ENCODE data around the gene BAZ2B. TPM values are rescaled to one million over a fixed set of nuclear protein-coding genes. Genes with fewer than 3 reads are reported as not detected.
"Not testable (repeated sequence)": the region's sequence is repeated elsewhere in the genome, so short reads cannot be mapped to it uniquely, and the experiment has no call there.

BAZ2B gene
- polyA plus RNA-seq, 2 donors: 12.5 to 18.3 TPM

DNA sequence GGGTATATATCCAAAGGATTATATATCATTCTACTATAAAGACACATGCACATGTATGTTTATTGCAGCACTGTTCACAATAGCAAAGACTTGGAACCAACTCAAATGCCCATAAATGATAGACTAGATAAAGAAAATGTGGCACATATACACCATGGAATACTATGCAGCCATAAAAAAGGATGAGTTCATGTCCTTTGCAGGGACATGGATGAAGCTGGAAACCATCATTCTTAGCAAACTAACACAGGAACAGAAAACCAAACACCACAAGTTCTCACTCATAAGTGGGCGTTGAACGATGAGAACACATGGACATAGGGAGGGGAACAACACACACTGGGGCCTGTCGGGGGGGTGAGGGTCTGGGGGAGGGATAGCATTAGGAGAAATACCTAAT is 254.7 kb downstream of the BAZ2B start:
- not testable (repeated sequence) for H3K36me3 ChIP-seq (ENCODE audit: control insufficient read depth in 2 of 2, insufficient read depth in 2 of 2, low read length in 1 of 2); H3K27ac ChIP-seq (ENCODE audit: low read depth in 2 of 2, low read length in 1 of 2); H3K4me3 ChIP-seq (ENCODE audit: low read depth in 1 of 2, low read length in 2 of 2); H3K27me3 ChIP-seq (ENCODE audit: control insufficient read depth in 1 of 2, insufficient read depth in 2 of 2, low read length in 2 of 2); H3K4me1 ChIP-seq (ENCODE audit: control insufficient read depth in 2 of 2, insufficient read depth in 2 of 2, low read length in 1 of 2); H3K9me3 ChIP-seq (ENCODE audit: control insufficient read depth in 2 of 2, insufficient read depth in 1 of 2, low read depth in 1 of 2, low read length in 1 of 2)
- WGBS, 2 donors: 96 to 98% methylated on average over 3 of the region's 3 CpGs

DNA sequence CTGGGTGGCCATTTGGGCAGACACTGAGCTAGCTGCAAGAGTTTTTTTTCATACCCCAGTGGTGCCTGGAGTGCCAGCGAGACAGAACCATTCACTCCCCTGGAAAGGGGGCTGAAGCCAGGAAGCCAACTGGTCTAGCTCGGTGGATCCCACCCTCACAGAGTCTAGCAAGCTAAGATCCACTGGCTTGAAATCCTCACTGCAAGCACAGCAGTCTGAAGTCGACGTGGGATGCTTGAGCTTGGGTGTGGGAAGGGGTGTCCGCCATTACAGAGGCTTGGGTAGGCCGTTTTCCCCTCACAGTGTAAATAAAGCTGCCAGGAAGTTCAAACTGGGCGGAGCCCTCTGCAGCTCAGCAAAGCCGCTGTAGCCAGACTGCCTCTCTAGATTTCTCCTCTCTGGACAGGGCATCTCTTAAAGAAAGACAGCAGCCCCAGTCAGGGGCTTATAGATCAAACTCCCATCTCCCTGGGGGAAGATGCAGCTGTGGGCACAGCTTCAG is 260.2 kb downstream of the BAZ2B start:
- H3K9me3 ChIP-seq (ENCODE audit: control insufficient read depth in 2 of 2, insufficient read depth in 1 of 2, low read depth in 1 of 2, low read length in 1 of 2): no peaks in the 10 kb centered on the region
- no peaks in the 10 kb centered on the region for H3K27me3 ChIP-seq (ENCODE audit: control insufficient read depth in 1 of 2, insufficient read depth in 2 of 2, low read length in 2 of 2)
- no peak overlapping the region for H3K27ac ChIP-seq (ENCODE audit: low read depth in 2 of 2, low read length in 1 of 2)
- WGBS, 2 donors: 88 to 92% methylated on average over 8 of the region's 8 CpGs
- H3K4me1 ChIP-seq (ENCODE audit: control insufficient read depth in 2 of 2, insufficient read depth in 2 of 2, low read length in 1 of 2): no peaks in the 10 kb centered on the region
- no peak overlapping the region for H3K4me3 ChIP-seq (ENCODE audit: low read depth in 1 of 2, low read length in 2 of 2)
- peaks cover 4% of the 10 kb centered on the region in 2 donors for H3K36me3 ChIP-seq (ENCODE audit: control insufficient read depth in 2 of 2, insufficient read depth in 2 of 2, low read length in 1 of 2)

DNA sequence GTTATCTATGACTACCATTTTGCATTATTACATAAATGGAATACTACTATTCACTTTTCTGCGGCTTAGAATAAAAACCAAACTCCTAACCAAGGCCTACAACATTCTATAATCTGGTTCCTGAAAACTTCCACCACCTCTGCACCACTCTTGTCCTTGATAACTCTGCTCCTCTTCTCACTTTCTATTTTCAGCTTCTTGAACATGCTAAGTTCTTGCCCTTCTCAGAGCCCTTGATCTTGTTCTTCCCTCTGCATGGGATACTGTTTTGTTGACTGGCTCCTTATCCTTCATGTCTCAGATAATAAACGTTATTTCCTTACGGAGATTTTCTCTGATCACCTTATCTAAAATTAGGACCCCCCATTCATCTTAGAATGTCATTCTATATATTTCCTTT is 264.4 kb downstream of the BAZ2B start:
- peaks cover 6 to 7% of the 10 kb centered on the region in 2 donors for H3K36me3 ChIP-seq (ENCODE audit: control insufficient read depth in 2 of 2, insufficient read depth in 2 of 2, low read length in 1 of 2)
- H3K4me3 ChIP-seq (ENCODE audit: low read depth in 1 of 2, low read length in 2 of 2): no peak overlapping the region
- WGBS, 2 donors: 89 to 92% methylated on average over 3 of the region's 3 CpGs
- H3K4me1 ChIP-seq (ENCODE audit: control insufficient read depth in 2 of 2, insufficient read depth in 2 of 2, low read length in 1 of 2): no peaks in the 10 kb centered on the region
- no peaks in the 10 kb centered on the region for H3K27me3 ChIP-seq (ENCODE audit: control insufficient read depth in 1 of 2, insufficient read depth in 2 of 2, low read length in 2 of 2)
- H3K27ac ChIP-seq (ENCODE audit: low read depth in 2 of 2, low read length in 1 of 2): no peak overlapping the region
- H3K9me3 ChIP-seq (ENCODE audit: control insufficient read depth in 2 of 2, insufficient read depth in 1 of 2, low read depth in 1 of 2, low read length in 1 of 2): no peaks in the 10 kb centered on the region

DNA sequence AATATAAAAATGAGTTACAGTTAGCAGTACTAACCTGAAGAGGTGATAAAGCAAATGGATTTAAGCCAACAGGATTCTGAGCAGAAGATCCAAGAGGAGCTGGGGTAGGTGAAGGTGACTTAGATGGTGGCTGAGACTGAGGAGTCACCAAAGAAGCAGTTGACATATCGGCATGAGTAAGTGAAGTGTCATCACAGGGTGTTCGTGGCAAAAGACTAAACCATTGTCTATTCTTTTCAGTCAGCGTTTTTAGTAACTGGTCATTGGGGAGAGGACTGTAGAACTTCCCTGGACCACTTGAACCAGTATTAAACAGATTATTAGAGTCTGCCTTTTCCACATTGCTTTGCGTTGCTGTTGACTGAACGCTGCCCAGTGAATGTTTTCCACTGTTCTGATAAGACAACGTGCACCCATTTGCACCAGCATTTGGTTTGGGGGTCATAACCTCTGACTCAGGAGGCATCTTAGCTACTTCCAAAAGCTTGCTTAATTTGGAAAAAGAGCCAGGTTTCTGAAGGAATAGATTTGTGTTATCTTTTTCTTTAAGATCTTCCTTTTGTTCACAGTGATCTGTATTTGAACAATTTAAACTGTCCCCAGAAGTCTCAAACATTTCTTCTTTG is 266.6 kb downstream of the BAZ2B start:
- Histone ChIP-seq H3K27ac (ENCODE audit: low read depth in 2 of 2, low read length in 1 of 2) (no peak overlapping the region), H3K27me3 (ENCODE audit: control insufficient read depth in 1 of 2, insufficient read depth in 2 of 2, low read length in 2 of 2) (no peaks in the 10 kb centered on the region), H3K4me3 (ENCODE audit: low read depth in 1 of 2, low read length in 2 of 2) (no peak overlapping the region), H3K4me1 (ENCODE audit: control insufficient read depth in 2 of 2, insufficient read depth in 2 of 2, low read length in 1 of 2) (no peaks in the 10 kb centered on the region), H3K36me3 (ENCODE audit: control insufficient read depth in 2 of 2, insufficient read depth in 2 of 2, low read length in 1 of 2) (peaks cover 3 to 5% of the 10 kb centered on the region in 2 donors), H3K9me3 (ENCODE audit: control insufficient read depth in 2 of 2, insufficient read depth in 1 of 2, low read depth in 1 of 2, low read length in 1 of 2) (no peaks in the 10 kb centered on the region)
- 89% methylated on average over 6 of the region's 6 CpGs for WGBS, 2 donors

DNA sequence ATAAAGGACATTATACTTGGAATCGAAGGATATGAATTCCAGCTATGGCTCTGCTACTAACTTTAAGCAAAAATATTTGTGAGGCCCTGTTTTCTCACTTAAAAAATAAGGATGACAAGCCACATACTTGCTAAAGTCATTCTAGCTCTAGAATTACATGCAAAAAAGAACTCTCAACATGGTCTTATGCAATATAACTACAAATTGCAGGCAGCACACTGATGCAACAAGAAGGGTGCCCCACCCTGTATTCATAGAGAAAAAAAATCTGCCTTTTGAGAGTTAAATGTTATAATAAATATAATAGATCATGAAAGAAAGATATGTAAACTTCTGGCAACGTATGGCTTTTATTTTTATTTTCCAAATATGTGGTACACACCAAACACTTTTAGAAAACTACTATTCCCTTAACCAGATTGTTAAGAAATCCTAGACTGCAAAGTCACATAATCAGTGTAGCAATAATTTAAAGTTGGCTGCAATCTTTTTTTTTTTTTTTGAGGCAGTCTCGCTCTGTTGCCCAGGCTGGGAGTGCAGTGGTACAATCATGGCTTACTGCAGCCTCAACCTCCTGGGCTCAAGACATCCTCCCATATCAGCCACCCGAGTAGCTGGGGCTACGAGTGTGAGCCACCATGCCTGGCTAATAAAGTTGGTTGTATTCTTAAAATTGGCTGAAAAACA is 289.6 kb downstream of the BAZ2B start:
- no peaks in the 10 kb centered on the region for H3K9me3 ChIP-seq (ENCODE audit: control insufficient read depth in 2 of 2, insufficient read depth in 1 of 2, low read depth in 1 of 2, low read length in 1 of 2)
- H3K27ac ChIP-seq (ENCODE audit: low read depth in 2 of 2, low read length in 1 of 2): peak overlapping the region in 1 of 2 donors; percentile 65
- no peaks in the 10 kb centered on the region for H3K4me1 ChIP-seq (ENCODE audit: control insufficient read depth in 2 of 2, insufficient read depth in 2 of 2, low read length in 1 of 2)
- no peaks in the 10 kb centered on the region for H3K27me3 ChIP-seq (ENCODE audit: control insufficient read depth in 1 of 2, insufficient read depth in 2 of 2, low read length in 2 of 2)
- H3K36me3 ChIP-seq (ENCODE audit: control insufficient read depth in 2 of 2, insufficient read depth in 2 of 2, low read length in 1 of 2): peaks cover 3% of the 10 kb centered on the region in 2 donors
- H3K4me3 ChIP-seq (ENCODE audit: low read depth in 1 of 2, low read length in 2 of 2): no peak overlapping the region
- WGBS, 2 donors: 85 to 93% methylated on average over 5 of the region's 5 CpGs

DNA sequence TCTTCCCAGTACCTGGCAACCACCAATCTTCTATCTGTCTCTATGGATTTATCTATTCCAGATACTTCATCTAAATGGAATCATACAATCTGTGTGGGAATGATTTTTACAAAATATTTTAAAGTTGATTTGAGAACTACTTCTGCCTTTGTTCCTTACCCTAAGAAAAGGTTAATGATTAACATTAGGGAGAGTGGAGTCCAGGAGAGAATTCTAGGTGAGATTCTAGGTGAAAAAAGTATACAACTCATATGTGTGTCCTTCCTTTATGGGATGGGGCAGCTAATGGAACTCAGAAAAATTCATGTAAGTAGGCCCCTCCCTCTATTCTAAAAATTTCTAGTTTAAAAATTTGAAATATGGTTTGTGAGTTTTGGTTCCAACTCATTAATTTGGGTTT is 293.9 kb downstream of the BAZ2B start:
- no peaks in the 10 kb centered on the region for H3K9me3 ChIP-seq (ENCODE audit: control insufficient read depth in 2 of 2, insufficient read depth in 1 of 2, low read depth in 1 of 2, low read length in 1 of 2)

DNA sequence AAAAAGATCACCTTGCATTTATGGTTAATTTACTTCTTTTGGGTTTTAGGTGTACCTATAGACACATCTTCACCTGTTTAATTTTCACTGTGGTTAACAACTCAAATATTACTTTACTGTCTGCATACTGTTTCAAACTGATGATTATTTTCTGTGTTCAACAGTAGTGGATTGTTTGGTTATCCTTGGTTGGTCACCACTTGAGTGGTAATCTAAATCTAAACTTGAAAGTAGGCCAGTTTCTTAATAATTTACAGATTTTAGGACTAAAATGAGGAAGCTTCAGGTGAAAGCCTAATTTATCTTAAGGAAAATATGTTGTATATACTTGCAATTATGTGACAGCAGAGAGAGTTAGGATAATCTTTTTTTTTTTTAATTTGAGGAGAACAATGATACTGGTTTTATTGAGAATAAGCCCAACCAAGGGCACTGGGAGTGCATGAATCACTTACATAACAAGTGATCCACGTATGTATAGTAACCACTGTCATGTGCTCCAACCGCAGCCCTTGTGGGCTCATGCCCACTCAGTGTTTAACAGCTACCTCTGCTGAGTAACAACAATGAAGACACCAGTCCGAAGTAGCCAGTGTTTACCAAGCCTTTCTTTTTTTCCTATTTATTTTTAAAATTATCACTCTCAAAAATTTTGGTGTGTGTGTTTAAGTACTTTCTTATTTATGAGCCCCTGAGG is 298.8 kb downstream of the BAZ2B start:
- no peak overlapping the region for H3K27ac ChIP-seq (ENCODE audit: low read depth in 2 of 2, low read length in 1 of 2)
- H3K4me3 ChIP-seq (ENCODE audit: low read depth in 1 of 2, low read length in 2 of 2): no peak overlapping the region
- H3K27me3 ChIP-seq (ENCODE audit: control insufficient read depth in 1 of 2, insufficient read depth in 2 of 2, low read length in 2 of 2): no peaks in the 10 kb centered on the region
- WGBS, 2 donors: 81 to 82% methylated on average over 3 of the region's 3 CpGs
- H3K4me1 ChIP-seq (ENCODE audit: control insufficient read depth in 2 of 2, insufficient read depth in 2 of 2, low read length in 1 of 2): no peaks in the 10 kb centered on the region
- peaks cover 0 to 2% of the 10 kb centered on the region in 2 donors for H3K9me3 ChIP-seq (ENCODE audit: control insufficient read depth in 2 of 2, insufficient read depth in 1 of 2, low read depth in 1 of 2, low read length in 1 of 2)
- H3K36me3 ChIP-seq (ENCODE audit: control insufficient read depth in 2 of 2, insufficient read depth in 2 of 2, low read length in 1 of 2): peaks cover 0 to 3% of the 10 kb centered on the region in 2 donors

More for the DNA sequence above, 293.9 kb downstream of the BAZ2B start:
- Histone ChIP-seq H3K27me3 (ENCODE audit: control insufficient read depth in 1 of 2, insufficient read depth in 2 of 2, low read length in 2 of 2) (no peaks in the 10 kb centered on the region), H3K36me3 (ENCODE audit: control insufficient read depth in 2 of 2, insufficient read depth in 2 of 2, low read length in 1 of 2) (no peaks in the 10 kb centered on the region), H3K4me3 (ENCODE audit: low read depth in 1 of 2, low read length in 2 of 2) (no peak overlapping the region), H3K27ac (ENCODE audit: low read depth in 2 of 2, low read length in 1 of 2) (no peak overlapping the region), H3K4me1 (ENCODE audit: control insufficient read depth in 2 of 2, insufficient read depth in 2 of 2, low read length in 1 of 2) (no peaks in the 10 kb centered on the region)

DNA sequence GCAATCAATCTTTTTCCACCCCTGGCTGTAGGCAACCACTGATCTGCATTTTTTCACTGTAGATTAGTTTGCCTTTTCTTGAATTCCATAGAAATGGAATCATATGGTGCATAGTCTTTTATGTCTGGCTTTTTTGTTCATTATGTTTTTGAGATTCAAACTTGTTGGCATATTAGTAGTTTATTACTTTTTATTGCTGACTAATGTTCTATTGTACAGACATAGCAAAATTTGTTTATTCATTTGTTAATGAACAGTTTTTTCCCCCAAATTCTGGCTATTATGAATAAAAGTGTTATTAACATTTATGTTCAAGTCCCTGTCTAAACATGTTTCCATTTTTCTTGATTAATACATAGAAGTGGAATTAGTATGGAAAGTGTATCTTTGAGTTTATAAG is 308.4 kb downstream of the BAZ2B start:
- H3K4me1 ChIP-seq (ENCODE audit: control insufficient read depth in 2 of 2, insufficient read depth in 2 of 2, low read length in 1 of 2): no peaks in the 10 kb centered on the region
- no peak overlapping the region for H3K27ac ChIP-seq (ENCODE audit: low read depth in 2 of 2, low read length in 1 of 2)
- H3K27me3 ChIP-seq (ENCODE audit: control insufficient read depth in 1 of 2, insufficient read depth in 2 of 2, low read length in 2 of 2): no peaks in the 10 kb centered on the region

DNA sequence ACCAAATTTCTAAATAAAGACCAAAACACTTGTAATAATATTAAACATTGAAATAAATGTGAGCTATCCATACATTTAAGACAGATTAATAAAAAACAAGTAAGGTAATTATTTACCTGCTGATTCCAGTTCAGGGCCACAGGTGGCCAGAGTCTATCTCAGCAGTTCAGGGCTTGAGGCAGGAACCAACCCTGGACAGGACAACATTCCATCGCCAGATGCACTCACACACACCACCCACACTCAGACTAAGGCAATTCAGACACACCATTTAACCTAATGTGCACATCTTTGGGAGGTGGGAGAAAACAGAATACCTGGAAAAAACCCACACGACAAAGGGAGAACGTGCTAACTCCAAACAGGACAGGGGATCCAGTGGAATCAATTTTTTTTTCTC is 315.8 kb downstream of the BAZ2B start:
- Histone ChIP-seq H3K36me3 (ENCODE audit: control insufficient read depth in 2 of 2, insufficient read depth in 2 of 2, low read length in 1 of 2) (no peaks in the 10 kb centered on the region), H3K4me3 (ENCODE audit: low read depth in 1 of 2, low read length in 2 of 2) (no peak overlapping the region), H3K4me1 (ENCODE audit: control insufficient read depth in 2 of 2, insufficient read depth in 2 of 2, low read length in 1 of 2) (peaks cover 0 to 3% of the 10 kb centered on the region in 2 donors), H3K27me3 (ENCODE audit: control insufficient read depth in 1 of 2, insufficient read depth in 2 of 2, low read length in 2 of 2) (no peaks in the 10 kb centered on the region), H3K9me3 (ENCODE audit: control insufficient read depth in 2 of 2, insufficient read depth in 1 of 2, low read depth in 1 of 2, low read length in 1 of 2) (no peaks in the 10 kb centered on the region), H3K27ac (ENCODE audit: low read depth in 2 of 2, low read length in 1 of 2) (peak overlapping the region in 1 of 2 donors; percentile 54)
- WGBS, 2 donors: 49 to 51% methylated on average over 3 of the region's 3 CpGs

More for the DNA sequence above, 308.4 kb downstream of the BAZ2B start:
- H3K4me3 ChIP-seq (ENCODE audit: low read depth in 1 of 2, low read length in 2 of 2): no peak overlapping the region
- no peaks in the 10 kb centered on the region for H3K9me3 ChIP-seq (ENCODE audit: control insufficient read depth in 2 of 2, insufficient read depth in 1 of 2, low read depth in 1 of 2, low read length in 1 of 2)
- no peaks in the 10 kb centered on the region for H3K36me3 ChIP-seq (ENCODE audit: control insufficient read depth in 2 of 2, insufficient read depth in 2 of 2, low read length in 1 of 2)

Data from esophagus (tissue), 2 donors.